GM12875 (cell line): ENCODE results near the gene EPRS1.

ENCODE experiments used
- H3K4me3 ChIP-seq: one replicate; pipeline ENCODE4 v1.5.1; 2011; ENCODE audit warnings: low read depth, low read length, control low read depth
- TF ChIP-seq, protein P1 (sequence below): IDR thresholded peaks from 2 replicates; pipeline ENCODE4 v1.5.1; 2011; ENCODE audit warnings: low read depth, mild to moderate bottlenecking, control low read depth, inconsistent platforms, low read length, moderate library complexity, borderline replicate concordance; ENCODE audit not compliant: insufficient read depth

EPRS1 gene

DNA sequence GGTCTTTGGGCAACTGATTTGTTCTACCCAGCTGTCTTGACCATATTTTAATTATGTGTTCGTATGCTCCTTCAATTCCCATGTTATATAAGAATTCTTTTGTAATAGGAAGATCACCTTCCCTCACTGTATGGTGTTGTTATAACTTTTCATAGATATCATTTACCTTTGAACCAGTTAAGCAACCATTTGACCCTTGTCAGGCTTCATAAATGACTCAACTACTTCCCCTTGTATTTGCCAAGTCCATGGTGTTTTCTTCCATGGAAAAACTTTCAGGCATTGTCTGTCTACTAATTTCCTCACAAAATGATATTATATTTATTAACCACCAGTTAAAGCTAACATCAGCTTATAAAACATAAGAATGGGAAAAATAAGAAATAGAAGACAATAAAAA is 38.2 kb upstream of the EPRS1 start:
- TF ChIP-seq, protein P1, sequence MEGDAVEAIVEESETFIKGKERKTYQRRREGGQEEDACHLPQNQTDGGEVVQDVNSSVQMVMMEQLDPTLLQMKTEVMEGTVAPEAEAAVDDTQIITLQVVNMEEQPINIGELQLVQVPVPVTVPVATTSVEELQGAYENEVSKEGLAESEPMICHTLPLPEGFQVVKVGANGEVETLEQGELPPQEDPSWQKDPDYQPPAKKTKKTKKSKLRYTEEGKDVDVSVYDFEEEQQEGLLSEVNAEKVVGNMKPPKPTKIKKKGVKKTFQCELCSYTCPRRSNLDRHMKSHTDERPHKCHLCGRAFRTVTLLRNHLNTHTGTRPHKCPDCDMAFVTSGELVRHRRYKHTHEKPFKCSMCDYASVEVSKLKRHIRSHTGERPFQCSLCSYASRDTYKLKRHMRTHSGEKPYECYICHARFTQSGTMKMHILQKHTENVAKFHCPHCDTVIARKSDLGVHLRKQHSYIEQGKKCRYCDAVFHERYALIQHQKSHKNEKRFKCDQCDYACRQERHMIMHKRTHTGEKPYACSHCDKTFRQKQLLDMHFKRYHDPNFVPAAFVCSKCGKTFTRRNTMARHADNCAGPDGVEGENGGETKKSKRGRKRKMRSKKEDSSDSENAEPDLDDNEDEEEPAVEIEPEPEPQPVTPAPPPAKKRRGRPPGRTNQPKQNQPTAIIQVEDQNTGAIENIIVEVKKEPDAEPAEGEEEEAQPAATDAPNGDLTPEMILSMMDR = no peak
- H3K4me3 ChIP-seq = no peak overlapping the region

GRCh38 chr1:220077887-220078286 is 31.6 kb upstream of the EPRS1 start:
- TF ChIP-seq, protein P1 = no peak
- no peak overlapping the region for H3K4me3 ChIP-seq

GRCh38 chr1:220076861-220077762 is 30.8 kb upstream of the EPRS1 start:
- TF ChIP-seq, protein P1 = no peak
- H3K4me3 ChIP-seq = no peak overlapping the region

DNA sequence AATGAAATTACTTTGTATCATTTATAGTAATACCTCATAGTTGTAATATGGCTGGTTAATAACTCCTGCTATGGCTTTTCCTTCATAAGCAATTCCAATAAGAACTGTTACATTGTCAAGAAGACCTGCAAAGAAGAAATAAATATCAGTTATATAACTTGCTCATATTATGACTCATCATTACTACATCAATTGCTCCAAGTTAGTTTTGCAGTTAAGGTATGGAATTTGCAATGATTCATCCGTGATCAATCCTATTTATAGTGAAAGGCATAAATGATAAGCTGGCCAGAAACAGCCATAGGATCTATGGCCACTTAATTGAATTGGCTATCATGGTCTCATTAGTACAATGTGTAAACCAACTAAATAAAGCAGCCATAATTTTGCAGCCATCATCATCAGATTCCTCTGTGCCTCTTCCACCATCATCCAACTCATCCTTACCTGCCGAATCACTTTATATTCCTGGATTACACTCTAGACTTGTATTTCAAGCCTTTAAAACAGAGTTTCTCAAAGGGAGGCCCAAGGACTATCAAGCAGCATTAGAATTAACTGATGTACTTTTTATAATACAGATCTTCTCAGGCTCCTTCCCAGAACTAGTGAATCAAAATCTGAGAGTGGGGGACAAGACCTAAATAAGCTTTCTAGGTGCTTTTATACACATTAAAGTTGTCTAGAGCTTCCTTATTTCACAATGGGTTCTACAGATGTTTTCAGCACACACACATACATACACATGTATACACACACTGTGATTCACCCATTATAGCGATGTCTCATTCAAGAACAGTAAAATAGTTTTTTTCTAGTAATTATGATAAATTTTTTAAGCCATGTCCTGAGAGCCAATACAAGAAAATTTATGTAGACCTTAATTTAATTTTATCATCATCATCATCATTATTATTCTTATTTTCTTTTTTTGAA is 21.2 kb upstream of the EPRS1 start:
- H3K4me3 ChIP-seq = no peak overlapping the region
- TF ChIP-seq, protein P1 = no peak

DNA sequence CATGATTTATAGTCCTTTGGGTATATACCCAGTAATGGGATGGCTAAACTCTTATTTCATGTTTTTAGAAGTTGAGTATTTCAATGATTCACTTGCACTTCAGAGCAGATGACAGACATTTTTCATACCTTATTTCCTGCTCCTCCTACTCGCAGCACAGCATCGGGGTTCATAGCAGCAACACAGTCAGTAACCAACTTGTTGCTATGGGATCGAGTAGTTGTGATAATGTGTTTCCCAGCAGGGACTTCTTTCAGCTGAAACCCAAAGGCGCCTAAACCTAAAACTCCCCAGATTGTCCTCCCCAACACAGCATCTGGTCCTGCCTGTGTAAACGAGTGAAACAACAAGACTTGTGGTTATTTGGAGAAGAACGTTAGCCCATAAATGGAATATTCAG is 16.3 kb upstream of the EPRS1 start:
- H3K4me3 ChIP-seq = no peak overlapping the region
- TF ChIP-seq, protein P1 = no peak

DNA sequence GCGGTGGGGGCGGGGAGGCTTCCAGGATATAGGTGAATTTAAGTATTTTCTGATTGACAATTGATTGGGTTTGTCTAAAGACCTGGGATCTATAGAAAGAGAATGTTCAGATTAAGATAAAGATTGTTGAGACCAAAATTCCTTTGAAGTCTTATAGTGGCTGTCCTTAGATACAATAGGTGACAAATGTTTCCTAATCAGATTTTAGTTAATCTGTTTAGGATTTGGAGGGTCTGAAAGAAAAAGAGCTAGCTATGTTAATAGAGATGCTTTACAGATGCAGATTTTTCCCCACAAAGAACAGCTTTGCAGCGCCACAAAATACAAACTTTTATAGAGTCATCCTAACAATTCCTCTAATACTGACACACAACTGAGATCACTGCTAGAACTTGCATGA is 14.6 kb upstream of the EPRS1 start:
- TF ChIP-seq, protein P1 = no peak
- no peak overlapping the region for H3K4me3 ChIP-seq

DNA sequence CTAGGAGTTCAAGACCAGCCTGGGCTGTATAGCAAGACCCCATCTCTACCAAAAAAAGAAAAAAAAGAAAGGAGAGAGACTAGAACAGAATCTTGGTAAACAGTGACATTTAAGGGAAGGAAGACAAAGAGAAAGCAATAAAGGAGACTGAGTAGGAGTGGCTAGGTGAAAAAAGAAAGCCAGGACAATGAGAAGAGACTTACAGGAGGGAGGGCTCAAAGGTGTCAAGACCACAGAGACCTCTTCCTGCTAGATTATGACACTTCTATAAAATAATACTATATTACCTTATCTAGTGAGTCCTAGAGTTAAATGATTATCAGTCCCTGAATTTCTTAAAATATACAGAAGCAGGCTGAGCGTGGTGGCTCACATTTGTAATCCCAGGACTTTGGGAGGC is 10.1 kb upstream of the EPRS1 start:
- H3K4me3 ChIP-seq = no peak overlapping the region
- TF ChIP-seq, protein P1 = no peak
